Frontal cortex (tissue), 4 donors: ENCODE measurements around the gene PLCXD1. TPM values are rescaled to one million over a fixed set of nuclear protein-coding genes. Genes with fewer than 3 reads are reported as not detected.

Experiments used
- DNase-seq, 2 donors: peaks; one replicate each; pipeline ENCODE4 v3.0.0; 2012; ENCODE audit warnings: low spot score in 2 of 2
- FAIRE-seq: peaks from 2 replicates; lab custom pipeline; 2012; peaks lifted over from hg19 to GRCh38; lab: Jason Lieb, UNC
- total RNA-seq: library from RNA; depleted of rRNA; stranded (reverse); fragments of >200 nt; gene quantifications from one replicate; pipeline ENCODE4 v1.2.3, GENCODE V29; 2014
- donor health status: control.
- donor health status: control.
- donor health status: control.

PLCXD1 gene
- total RNA-seq, 1 donor from 2014 or later = 14.7 TPM

DNA sequence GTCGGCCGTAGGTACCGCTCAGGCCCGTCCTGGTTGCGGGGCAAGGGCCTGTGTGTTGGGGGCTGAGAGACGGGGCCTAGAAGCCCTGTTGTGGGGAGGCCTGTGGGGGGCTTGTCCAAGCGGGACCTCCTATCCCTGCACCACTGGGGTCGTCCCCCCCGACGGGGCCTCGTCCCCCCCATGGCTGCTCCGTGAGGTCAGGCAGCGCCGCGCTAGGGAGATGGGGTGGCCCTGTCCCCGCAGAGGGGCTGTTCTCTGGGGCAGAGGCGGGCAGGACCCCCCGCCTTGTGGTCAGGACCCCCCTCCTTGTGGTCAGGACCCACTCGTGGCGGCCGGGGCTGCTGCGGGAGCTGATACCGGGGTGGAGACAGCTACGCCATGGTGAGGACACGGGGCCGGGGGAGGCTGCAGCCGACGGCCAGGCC lies 49.6 kb downstream of the PLCXD1 start:
- FAIRE-seq = no peak
- DNase-seq = no peak

DNA sequence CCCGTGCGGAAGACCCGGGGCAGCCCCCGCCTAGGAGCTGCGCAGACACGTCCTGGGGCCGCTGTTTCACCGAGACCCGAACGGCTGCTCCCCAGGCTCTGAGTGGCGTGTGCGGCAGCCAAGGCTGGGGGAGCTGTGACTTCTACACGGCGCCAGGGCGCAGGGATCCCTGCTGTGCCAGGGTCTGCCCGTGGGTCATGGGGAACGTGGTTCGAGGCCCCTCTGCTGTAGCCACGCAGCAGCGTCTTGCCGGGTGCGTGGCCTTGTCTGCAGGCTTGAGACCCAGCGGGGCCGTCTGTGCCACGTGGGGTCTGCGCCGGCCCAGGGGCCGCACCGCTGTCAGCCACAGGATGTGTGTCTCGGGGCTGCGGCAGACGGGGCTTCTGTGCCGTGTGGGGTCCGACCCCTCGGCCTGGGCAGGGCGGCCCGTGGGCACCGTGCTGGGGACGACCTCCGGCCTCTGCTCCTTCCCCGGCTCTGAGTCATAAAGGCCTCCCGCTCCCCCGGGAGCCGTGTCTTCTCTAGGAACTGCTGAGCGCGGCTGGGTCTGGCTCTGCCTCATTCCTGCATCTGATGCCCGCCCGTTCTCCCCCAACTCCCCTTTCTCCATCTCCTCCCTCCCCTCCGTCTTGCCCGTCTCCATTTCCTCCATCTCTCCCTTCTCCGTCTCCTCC lies 50.1 kb downstream of the PLCXD1 start:
- FAIRE-seq (no peak), DNase-seq (no peak)

DNA sequence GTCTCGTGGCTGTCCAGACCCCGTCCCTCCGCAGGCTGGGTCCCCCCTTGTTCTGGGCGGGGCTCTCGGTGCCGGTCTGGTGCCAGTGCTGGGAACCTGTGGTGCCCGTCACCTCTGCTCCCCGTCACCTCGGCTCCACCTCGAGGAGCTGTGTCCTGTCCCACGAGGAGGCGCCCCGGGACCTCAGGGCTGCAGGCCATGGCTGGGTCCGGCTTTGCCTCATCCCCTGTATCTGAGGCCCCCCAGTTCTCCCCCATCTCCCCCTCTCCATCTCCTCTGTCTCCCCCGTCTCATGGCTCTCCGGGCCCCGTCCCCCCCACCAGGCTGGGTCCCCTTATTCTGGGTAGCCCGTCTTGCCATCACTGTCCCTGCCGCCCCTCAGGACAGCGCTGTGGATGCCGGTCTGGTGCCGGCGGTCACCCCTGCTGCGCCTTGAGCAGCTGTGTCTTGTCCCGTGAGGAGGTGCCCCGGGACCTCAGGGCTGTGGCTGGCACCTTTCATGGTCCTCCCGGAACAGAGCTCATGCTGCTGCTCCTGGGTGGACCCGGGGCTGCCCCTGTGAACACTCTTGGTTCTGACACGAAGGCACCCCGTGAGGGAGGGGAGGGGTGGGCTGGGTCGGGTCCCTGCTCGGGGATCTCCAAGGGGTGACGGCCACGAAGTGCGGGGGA lies 50.8 kb downstream of the PLCXD1 start:
- DNase-seq (no peak), FAIRE-seq (no peak)

- DNase-seq = no peak
- no peak for FAIRE-seq
Observed at GRCh38 chrX:332496-332860, 51.3 kb downstream of the PLCXD1 start.

DNA sequence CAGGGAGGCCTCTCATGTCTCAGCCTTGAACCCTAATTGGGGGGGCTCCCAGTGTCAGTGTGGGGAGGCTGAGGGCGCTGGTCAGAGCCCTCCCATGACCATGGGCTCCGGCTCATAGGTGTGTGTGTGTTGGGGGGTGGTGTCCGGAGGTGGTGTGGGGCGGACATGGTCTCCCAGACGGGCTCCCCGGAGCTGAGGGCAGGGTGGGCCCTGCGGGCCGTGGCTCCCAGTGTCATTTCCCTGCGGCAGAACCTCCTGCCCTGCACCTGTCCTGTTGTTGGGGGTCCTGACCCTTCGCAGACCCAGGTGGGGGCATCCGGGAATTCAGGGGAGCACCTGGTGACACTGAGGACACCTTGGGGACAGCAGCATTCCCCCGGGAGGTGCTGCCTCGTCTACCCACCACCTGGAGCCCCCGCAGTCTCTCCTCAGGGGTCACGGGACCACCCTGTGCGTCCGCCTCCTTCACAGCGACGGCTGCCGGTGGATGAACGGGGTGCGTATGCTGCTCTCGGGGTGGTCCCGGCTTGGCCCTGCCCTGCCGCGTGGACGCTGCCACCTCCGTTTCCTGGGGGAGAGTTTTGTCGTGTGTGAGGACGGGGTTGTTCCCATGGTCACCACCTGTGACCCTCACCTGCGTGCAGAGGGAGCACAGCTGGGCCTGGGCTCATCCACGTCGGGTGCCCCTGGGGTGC lies 51.9 kb downstream of the PLCXD1 start:
- no peak for FAIRE-seq
- DNase-seq = no peak

DNA sequence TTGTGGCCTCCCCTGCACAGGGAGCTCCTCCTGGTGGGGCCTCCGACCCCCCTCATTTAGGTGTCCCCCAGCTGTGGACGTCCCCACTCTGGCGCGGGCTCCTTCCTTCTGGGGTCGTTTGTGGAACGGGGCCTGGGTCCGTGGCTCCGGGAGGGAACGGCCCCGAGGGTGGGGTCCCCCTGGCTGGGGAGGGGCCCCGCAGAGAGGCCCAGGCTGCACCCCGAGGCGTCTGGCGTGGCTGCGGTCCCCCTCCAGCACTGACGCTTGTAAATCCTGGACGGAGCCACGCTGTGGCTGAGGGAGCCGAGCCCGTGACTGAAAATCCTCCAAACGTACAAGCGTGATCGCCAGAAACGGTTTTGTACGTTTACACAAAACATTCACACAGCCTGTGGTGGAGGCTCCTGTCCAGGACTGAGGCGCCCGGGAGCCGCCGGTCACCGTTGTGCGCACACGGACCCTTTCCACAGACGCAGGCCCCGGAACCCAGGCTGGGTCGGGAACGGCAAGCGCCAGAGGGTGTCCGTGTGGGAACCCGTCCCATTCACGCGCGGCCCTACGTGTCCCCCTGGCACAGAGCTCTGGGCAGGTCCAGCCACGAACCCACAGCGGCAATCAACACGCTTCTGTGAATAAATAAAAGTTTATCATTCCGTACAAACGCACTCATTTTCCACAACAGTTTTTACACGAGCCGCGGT lies 52.6 kb downstream of the PLCXD1 start:
- FAIRE-seq (no peak), DNase-seq (no peak)

GRCh38 chrX:334331-334891 lies 53.2 kb downstream of the PLCXD1 start:
- DNase-seq (no peak), FAIRE-seq (no peak)

GRCh38 chrX:334971-335757 lies 54.0 kb downstream of the PLCXD1 start:
- no peak for DNase-seq
- no peak for FAIRE-seq

- DNase-seq = no peak
- no peak for FAIRE-seq
Observed at GRCh38 chrX:335758-336155, 54.6 kb downstream of the PLCXD1 start.

DNA sequence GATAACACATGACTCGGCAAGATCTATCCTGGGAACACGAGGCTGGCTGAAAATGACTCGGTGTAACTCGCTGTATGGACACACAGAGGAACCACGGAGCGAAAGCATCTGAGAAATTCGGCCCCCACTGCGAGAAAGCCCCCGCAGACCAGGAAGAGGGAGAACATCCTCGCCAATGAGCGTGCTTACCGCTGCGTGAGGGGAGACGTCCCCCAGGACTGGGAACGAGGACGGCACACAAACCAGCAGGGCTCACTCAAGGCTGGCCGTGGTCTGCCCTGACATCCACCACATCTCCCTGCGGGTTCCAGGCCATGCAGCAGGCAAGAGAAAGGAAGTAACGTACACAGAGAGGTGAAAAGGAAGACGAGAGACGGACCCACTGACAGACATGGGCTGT lies 55.0 kb downstream of the PLCXD1 start:
- DNase-seq (no peak), FAIRE-seq (no peak)

DNA sequence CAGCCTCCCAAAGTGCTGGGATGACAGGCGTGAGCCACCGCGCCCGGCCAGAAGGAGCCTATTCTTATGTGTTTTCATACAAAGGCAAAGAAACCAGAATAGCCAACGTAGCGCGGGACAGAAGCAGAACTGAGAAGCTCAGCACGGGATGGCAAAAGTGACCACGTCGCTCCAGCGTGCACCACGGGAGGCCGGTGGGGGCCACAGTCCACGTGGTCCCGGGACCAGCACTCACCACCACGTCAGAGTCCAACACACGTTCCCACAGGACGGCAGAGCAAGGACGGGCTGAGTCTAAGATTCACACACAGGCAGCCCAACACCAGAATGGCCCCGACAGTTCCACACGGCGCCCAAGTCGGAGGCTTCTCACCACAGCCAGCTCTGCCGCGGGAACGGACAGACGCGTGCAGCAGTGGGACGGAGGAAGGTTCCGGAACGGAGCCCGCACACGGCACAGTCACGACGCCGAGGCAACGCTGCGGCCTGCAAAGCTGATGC lies 56.2 kb downstream of the PLCXD1 start:
- DNase-seq = no peak
- FAIRE-seq = no peak

DNA sequence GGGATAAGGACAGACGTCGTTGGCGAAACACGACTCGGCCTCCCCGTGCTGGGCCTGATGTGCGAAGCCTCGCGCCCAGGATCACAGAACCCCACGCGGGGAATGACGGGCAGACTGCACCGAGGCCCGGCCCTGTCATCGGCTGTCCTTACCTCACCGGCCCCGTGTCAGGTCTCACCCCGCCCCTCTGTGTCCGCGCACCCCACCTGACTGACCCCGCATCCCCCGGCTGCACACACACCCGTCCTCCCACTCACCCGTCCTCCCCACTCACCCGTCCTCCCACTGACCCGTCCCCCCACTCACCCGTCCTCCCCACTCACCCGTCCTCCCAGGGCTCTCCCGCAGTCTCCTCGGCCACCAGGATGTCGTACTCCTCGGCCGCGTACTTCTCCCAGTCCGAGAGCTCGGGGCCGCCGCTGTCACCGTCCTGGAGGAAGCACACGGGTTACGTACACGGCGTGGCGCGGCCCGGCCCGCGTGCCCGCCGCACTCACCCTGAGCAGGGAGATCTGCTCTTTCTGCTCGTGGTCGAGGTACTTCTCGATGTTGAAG lies 57.2 kb downstream of the PLCXD1 start:
- no peak for DNase-seq
- no peak for FAIRE-seq

DNA sequence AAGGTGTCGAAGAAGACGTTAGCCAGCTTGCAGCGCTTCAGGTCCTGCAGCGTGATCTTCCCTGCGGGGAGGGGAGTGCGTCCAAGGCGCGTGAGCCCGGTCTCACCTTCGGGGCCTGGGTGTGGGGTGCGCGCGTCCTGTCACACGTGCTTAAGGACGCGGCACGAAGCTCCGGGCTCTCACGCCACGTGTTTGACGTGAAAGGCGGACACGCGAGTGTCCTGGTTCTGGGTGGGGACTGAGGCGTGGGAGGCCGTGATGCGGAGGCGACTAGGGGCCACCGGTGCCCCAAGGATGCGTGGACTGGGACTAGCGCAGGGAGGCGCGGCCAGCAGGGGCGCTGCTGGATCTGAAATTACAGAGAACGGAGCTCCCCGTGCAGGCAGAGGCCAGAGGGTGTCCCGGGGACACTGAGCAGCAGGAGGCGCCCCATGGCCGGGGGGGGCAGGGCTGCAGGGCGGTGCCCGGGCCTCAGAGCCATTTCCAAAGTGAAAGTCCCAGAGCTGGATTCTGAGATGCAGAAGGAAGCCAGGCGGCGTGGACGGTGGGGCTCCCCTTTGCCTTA lies 57.7 kb downstream of the PLCXD1 start:
- DNase-seq (no peak), FAIRE-seq (no peak)

GRCh38 chrX:340121-340520 lies 58.9 kb downstream of the PLCXD1 start:
- no peak for DNase-seq

DNA sequence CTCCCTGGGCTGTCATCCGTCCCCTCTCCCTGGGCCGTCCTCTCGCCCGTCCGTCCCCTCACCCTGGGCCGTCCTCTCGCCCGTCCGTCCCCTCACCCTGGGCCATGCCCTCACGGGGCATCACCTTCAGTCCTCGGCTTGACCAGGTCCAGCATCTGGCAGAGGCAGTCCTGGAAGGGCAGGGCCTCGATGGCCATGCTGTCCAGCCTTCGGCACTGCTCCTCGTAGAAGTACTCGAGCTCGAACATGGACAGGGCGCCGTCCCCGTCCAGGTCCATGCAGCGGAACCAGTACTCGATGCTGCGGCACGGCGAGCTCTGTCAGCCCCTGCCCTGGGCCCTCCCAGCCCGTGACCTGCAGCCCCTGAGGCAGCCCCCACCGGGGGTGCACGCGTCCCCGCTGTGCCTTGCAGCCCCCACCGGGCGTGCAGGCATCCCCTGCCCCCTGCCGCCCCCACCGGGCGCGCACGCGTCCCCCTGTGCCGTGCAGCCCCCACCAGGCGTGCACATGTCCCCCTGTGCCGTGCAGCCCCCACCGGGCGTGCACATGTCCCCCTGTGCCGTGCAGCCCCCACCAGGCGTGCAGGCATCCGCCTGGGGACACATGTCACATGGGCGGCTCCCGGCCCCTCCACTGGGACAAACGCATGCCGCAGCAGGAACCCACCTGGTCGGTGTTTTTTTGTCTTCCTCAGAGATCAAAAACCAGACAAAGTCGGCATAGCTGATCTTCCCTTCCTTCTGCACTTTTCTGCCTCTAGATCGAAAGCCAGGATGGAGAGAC lies 59.7 kb downstream of the PLCXD1 start:
- FAIRE-seq (no peak), DNase-seq (no peak)

More at GRCh38 chrX:340121-340520, 58.9 kb downstream of the PLCXD1 start:
- FAIRE-seq = no peak

DNA sequence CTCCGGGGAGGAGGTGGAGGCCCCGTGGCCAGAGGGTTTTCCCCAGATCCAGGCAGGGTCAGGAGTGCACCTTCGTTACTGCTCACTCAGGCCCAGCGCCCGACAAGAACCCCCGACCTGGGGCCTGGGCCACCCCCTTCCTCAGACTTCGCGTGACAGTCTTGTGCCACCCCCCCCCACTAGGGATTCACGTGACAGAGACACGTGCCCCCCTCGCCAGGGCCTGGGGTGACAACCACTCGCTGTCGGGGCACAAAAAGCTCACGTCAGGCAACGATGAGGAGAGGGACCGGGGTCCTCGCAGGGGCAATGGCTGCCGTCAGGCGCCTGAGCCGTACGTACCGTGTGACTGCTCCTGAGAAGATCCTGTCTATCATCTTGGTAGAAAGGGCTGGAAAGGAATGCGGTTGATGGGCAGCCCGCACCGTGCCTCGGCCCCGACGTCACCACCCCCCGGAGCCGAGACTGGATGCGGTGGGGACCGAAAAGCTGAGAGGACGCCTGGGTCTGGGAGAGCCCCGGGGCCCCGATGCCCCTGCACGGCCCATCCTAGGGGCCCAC lies 60.4 kb downstream of the PLCXD1 start:
- DNase-seq (no peak), FAIRE-seq (no peak)

DNA sequence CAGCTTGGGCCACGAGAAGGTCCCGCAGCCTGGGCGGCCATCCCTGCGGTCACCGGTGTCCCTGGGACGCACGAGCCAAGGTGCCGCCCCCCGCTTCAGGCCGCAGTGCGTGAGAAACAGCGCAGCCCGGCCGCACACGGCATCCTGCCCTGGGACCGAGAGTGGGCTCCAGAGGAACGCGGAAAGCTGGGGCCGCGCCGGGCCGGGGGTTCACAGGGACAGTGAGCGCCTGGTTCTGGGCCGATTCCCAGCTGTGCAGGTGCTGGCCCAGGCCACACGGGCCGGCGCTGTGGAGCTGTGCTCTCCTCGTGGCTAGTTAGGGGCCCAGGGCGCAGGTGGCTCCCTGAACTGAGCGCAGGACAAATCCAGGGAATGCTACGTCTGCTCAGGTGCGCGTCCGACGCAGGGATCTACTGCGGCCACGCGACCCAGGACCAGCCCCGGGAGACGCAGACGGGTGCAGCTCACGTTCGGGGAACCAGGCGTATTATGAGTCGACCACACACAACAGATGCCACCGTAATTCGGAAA lies 63.3 kb downstream of the PLCXD1 start:
- FAIRE-seq (no peak), DNase-seq (no peak)
